ENCODE data around the gene EIF3K.
"Not testable (repeated sequence)": the region's sequence is repeated elsewhere in the genome, so short reads cannot be mapped to it uniquely, and the experiment has no call there.

EIF3K gene

DNA sequence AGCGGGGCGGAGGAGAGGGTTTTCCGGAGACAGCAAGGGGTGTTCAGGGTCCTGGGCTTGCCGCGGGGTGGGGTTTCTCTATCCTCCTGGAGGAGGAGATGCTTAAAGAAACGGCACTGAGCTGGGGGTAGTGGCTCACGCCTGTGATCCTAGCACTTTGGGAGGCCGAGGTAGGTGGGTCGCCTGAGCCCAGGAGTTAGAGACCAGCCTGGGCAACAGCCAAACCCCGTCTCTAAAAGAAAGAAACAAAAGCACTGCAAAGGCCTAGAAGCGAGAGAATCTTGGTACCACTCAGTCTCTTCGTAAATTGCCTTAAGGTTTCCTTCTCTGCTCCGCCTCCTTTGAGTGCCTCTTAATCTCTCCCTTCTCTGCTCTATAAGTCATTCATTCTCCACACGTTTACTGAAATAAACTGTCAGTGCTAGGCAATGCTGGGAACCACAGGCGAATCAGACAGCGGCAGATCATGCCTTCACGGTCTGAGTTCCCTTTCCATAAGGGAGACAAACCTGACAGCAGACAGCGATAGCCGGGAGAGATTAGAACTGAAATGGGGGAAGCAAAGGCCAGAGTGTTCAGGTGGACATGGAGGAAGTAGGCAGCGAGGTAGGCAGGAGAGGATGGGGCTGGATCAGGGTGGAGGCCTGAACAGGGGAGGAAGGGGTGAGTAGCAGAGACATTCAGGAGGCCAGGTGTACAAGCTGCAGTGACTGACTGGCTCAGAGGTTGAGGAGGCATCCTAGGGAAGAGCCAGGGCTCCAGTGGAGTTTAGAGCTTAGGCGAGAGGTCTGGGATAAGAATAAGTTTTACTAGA is 580 bp downstream of the EIF3K start:
- Histone ChIP-seq H3K4me1 (ENCODE audit: insufficient read depth, low read length) (peaks cover 19% of the 10 kb centered on the region), H3K9ac (ENCODE audit: low read length) (peak overlapping the region; percentile 95)

DNA sequence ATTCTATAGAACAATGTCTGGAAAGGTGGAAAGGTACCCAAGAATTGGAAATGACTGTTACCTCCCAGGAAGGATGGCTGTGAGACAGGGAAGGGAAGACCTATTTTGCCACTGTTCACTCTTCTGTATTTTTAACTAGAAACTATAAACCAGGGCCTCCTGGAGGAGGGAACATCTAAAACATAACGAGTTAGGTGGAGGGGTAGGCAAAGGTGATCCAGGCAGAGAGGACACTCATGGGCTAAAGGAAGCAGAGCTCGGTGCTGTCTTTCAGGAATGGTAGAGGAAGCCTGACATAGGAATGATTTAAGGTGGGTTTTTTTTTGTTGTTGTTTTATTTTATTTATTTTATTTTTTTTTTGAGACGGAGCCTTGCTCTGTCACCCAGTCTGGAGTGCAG is 5.8 kb downstream of the EIF3K start:
- H3K27ac ChIP-seq (ENCODE audit: low read depth, low read length), result no peak overlapping the region
- peaks cover 6% of the 10 kb centered on the region for H3K4me1 ChIP-seq (ENCODE audit: insufficient read depth, low read length)
- no peak overlapping the region for H3K9ac ChIP-seq (ENCODE audit: low read length)
- H3K9me3 ChIP-seq (ENCODE audit: low read length), result no peaks in the 10 kb centered on the region
- H3K27me3 ChIP-seq (ENCODE audit: control insufficient read depth in 1 of 2, insufficient read depth in 2 of 2, low read length in 2 of 2), result no peaks in the 10 kb centered on the region
- H3K4me3 ChIP-seq (ENCODE audit: low read depth in 1 of 2, low read length in 2 of 2), result no peak overlapping the region
- peaks cover 69% of the 10 kb centered on the region for H3K36me3 ChIP-seq (ENCODE audit: insufficient read depth, low read length)

More for the DNA sequence above, 580 bp downstream of the EIF3K start:
- Histone ChIP-seq H3K27me3 (ENCODE audit: control insufficient read depth in 1 of 2, insufficient read depth in 2 of 2, low read length in 2 of 2) (no peaks in the 10 kb centered on the region), H3K4me3 (ENCODE audit: low read depth in 1 of 2, low read length in 2 of 2) (peak overlapping the region; percentile 70 to 97), H3K27ac (ENCODE audit: low read depth, low read length) (peak overlapping the region; percentile 76), H3K9me3 (ENCODE audit: low read length) (no peaks in the 10 kb centered on the region), H3K36me3 (ENCODE audit: insufficient read depth, low read length) (peaks cover 32% of the 10 kb centered on the region)

DNA sequence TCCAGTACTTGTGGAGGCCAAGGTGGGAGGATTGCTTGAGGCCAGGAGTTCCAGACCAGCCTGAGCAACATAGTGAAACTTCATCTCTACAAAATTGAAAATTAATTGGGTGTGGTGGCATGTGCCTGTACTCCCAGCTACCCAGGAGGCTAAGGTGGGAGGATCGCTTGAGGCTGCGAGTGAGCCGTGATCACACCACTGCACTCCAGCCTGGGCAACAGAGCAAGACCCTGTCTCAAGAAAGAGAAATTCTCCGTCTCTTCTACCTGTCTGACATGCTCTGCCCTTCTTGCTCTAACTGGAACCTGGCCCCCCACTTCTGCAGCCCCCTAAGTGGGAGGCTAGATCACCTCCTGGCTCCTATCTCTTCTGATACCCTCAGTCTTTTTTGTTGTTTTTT is 7.4 kb downstream of the EIF3K start:
- Histone ChIP-seq H3K9me3 (ENCODE audit: low read length) (no peaks in the 10 kb centered on the region), H3K4me3 (ENCODE audit: low read depth in 1 of 2, low read length in 2 of 2) (no peak overlapping the region), H3K27me3 (ENCODE audit: control insufficient read depth in 1 of 2, insufficient read depth in 2 of 2, low read length in 2 of 2) (no peaks in the 10 kb centered on the region), H3K27ac (ENCODE audit: low read depth, low read length) (no peak overlapping the region), H3K36me3 (ENCODE audit: insufficient read depth, low read length) (peaks cover 65% of the 10 kb centered on the region), H3K9ac (ENCODE audit: low read length) (no peak overlapping the region), H3K4me1 (ENCODE audit: insufficient read depth, low read length) (no peaks in the 10 kb centered on the region)

DNA sequence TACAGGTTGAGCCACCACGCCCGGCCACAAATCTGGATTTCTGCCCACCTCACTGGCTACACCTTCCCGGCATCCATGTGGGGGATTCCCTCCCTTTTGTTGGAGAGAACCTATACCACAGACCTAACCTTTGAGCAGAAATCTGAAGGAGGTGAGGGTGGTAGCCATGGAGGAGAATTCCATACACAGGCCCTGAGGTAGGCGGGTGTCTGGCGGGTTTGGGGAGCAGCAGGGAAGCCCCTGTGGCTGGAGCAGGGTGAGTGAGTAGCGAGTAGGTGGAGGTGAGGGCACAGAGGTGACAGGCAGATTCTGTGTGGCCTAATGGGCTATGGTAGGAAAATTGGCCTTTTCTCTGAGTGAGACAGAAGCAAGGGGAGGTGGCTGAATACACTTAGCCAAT is 10.6 kb downstream of the EIF3K start:
- Histone ChIP-seq H3K27me3 (ENCODE audit: control insufficient read depth in 1 of 2, insufficient read depth in 2 of 2, low read length in 2 of 2) (no peaks in the 10 kb centered on the region), H3K4me1 (ENCODE audit: insufficient read depth, low read length) (no peaks in the 10 kb centered on the region), H3K27ac (ENCODE audit: low read depth, low read length) (no peak overlapping the region), H3K9ac (ENCODE audit: low read length) (no peak overlapping the region), H3K36me3 (ENCODE audit: insufficient read depth, low read length) (peaks cover 63% of the 10 kb centered on the region), H3K4me3 (ENCODE audit: low read depth in 1 of 2, low read length in 2 of 2) (no peak overlapping the region), H3K9me3 (ENCODE audit: low read length) (no peaks in the 10 kb centered on the region)

DNA sequence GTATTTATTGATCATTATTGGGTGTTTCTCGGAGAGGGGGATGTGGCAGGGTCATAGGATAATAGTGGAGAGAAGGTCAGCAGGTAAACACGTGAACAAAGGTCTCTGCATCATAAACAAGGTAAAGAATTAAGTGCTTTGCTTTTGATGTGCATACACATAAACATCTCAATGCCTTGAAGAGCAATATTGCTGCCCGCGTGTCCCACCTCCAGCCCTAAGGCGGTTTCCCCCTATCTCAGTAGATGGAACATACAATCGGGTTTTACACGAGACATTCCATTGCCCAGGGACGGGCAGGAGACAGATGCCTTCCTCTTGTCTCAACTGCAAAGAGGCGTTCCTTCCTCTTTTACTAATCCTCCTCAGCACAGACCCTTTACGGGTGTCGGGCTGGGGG is 12.3 kb downstream of the EIF3K start:
- not testable (repeated sequence) for H3K27ac ChIP-seq (ENCODE audit: low read depth, low read length); H3K4me3 ChIP-seq (ENCODE audit: low read depth in 1 of 2, low read length in 2 of 2); H3K9ac ChIP-seq (ENCODE audit: low read length); H3K9me3 ChIP-seq (ENCODE audit: low read length); H3K4me1 ChIP-seq (ENCODE audit: insufficient read depth, low read length); H3K27me3 ChIP-seq (ENCODE audit: control insufficient read depth in 1 of 2, insufficient read depth in 2 of 2, low read length in 2 of 2)
- H3K36me3 ChIP-seq (ENCODE audit: insufficient read depth, low read length), result peaks cover 67% of the 10 kb centered on the region

DNA sequence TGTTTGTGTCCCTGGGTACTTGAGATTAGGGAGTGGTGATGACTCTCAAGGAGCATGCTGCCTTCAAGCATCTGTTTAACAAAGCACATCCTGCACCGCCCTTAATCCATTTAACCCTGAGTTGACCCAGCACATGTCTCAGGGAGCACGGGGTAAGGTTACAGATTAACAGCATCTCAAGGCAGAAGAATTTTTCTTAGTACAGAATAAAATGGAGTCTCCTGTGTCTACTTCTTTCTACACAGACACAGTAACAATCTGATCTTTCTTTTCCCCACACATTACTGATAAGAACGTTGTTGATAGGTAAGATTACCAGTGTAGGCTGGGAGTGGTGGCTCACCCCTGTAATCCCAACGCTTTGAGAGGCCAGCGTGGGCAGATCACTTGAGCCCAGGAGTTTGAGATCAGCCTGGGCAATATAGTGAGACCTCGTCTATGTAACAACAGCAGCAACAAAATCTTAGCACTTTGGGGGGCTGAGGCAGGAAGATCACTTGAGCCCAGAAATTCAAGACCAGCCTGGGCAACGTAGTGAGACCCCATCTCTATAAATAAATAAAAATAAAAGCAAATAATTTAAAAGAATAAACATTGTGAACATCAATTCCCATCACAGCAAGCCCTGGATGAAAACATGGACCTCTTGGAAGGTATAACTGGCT is 13.0 kb downstream of the EIF3K start:
- H3K9me3 ChIP-seq (ENCODE audit: low read length); H3K27ac ChIP-seq (ENCODE audit: low read depth, low read length); H3K4me1 ChIP-seq (ENCODE audit: insufficient read depth, low read length); H3K4me3 ChIP-seq (ENCODE audit: low read depth in 1 of 2, low read length in 2 of 2); H3K27me3 ChIP-seq (ENCODE audit: control insufficient read depth in 1 of 2, insufficient read depth in 2 of 2, low read length in 2 of 2); H3K9ac ChIP-seq (ENCODE audit: low read length): not testable (repeated sequence)
- H3K36me3 ChIP-seq (ENCODE audit: insufficient read depth, low read length), result peaks cover 67% of the 10 kb centered on the region

DNA sequence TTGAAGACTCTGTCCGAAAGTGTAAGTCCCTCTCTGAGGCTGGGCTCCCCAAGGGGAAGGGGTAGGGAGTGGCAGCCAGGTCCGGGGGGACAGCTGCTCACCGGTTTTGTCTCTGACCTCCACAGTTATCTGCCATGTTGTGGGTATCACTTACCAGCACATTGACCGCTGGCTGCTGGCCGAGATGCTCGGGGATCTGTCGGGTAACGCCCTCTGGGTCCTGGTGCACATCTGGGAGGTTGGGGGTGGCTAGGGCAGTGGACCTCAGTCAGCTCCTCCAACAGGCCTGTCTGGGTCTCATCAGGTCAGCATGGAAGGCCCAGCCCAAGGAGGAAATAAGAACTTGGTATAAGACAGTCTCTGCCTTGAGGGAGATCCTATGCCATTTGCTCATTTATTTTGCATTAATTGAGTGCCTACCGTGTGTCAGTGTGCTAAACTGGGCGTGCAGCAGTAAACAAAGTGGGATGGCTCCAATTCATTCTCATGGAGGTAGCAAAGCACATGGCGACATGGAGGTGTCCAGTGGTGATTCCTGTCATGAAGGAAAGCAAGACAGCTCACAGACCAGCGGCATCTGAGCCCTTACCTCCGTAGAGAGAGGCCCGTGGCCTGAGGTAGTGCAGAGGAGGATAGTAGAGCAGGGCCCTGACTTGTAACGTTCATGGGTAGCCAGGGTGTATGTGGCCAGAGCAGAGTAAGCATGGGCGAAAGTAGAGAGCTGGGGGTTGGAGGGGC is 13.7 kb downstream of the EIF3K start:
- Histone ChIP-seq H3K9me3 (ENCODE audit: low read length) (no peaks in the 10 kb centered on the region), H3K27ac (ENCODE audit: low read depth, low read length) (no peak overlapping the region), H3K4me1 (ENCODE audit: insufficient read depth, low read length) (peaks cover 3% of the 10 kb centered on the region), H3K9ac (ENCODE audit: low read length) (no peak overlapping the region), H3K36me3 (ENCODE audit: insufficient read depth, low read length) (peaks cover 62% of the 10 kb centered on the region), H3K4me3 (ENCODE audit: low read depth in 1 of 2, low read length in 2 of 2) (no peak overlapping the region), H3K27me3 (ENCODE audit: control insufficient read depth in 1 of 2, insufficient read depth in 2 of 2, low read length in 2 of 2) (no peaks in the 10 kb centered on the region)

DNA sequence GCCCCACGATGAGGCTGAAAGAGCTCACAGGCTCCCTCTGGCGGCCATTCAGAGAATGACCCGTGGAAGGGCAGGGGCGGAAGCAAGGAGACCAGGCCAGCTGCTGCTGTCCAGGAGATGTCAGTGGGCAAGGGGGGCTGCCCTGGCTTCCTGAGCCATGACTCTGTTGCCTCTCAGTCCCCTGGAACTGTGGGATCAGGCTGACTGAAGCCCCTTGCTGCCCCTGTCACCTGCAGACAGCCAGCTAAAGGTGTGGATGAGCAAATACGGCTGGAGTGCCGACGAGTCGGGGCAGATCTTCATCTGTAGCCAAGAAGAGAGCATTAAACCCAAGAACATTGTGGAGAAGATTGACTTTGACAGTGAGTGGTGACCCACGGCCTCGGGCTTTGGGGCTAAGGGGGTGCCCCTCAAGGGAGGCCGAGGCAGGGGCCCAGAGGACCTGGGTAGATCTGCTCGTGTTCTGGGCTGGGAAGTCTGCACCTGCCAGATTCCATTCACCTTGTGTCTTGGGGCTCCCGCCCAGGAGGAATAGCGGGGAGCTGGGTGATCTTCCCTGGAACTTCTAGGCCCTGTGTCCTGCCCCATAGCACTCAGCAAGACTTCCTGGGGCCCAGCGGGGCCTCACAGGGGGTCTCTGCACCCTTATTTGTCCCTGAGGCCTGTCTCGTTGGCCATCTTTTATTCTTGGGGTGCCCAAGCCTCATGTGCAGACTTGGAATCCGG is 15.9 kb downstream of the EIF3K start:
- Histone ChIP-seq H3K4me1 (ENCODE audit: insufficient read depth, low read length) (peaks cover 3% of the 10 kb centered on the region), H3K36me3 (ENCODE audit: insufficient read depth, low read length) (peaks cover 52% of the 10 kb centered on the region)

DNA sequence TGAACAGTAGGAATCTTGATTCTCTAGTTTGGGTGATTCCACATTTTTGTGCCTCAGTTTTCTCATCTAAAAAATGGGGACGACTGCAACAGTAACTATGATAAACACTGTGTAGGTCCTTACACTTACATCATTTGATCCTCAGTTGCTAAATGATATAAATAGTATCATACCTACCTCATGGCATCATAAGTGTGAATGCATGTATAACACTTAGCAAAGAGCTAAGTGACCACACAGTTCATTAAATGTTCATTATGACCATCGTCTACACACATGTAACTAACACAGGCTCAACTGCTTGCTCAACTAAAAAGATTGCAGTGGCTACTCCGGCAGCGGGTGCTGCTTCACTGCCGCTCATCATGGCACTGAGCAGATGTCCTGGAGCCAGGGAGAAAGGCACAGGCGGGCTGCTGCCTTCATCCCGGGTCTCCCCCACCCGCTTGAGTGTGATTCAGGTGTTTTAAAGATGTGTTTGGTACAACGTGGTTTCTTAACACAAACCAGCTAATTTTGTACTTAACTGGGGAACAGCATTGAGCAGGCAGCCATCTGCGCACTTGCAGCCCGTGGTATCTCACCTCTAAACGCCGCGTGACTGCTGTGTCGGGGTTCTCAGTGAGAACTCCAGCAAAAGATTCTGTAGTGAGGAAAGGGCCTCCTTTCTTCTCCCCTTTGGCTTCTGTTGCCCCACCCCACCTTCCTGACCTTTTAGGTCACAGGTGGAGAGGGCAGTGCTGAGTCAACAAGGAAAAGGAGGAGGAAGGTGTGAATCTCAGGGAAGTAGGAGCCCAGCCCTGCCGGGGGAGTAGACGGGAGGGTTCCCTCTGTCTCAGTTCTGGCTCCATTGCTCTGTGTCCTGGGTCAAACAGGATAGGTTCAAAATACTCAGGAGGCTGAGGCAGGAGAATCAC is 16.8 kb downstream of the EIF3K start:
- Histone ChIP-seq H3K4me3 (ENCODE audit: low read depth in 1 of 2, low read length in 2 of 2) (no peak overlapping the region), H3K27ac (ENCODE audit: low read depth, low read length) (no peak overlapping the region), H3K27me3 (ENCODE audit: control insufficient read depth in 1 of 2, insufficient read depth in 2 of 2, low read length in 2 of 2) (no peaks in the 10 kb centered on the region), H3K9ac (ENCODE audit: low read length) (no peak overlapping the region), H3K36me3 (ENCODE audit: insufficient read depth, low read length) (peaks cover 48% of the 10 kb centered on the region), H3K9me3 (ENCODE audit: low read length) (no peaks in the 10 kb centered on the region), H3K4me1 (ENCODE audit: insufficient read depth, low read length) (peaks cover 3% of the 10 kb centered on the region)

More for the DNA sequence above, 15.9 kb downstream of the EIF3K start:
- H3K27ac ChIP-seq (ENCODE audit: low read depth, low read length), result no peak overlapping the region
- no peaks in the 10 kb centered on the region for H3K9me3 ChIP-seq (ENCODE audit: low read length)
- no peak overlapping the region for H3K9ac ChIP-seq (ENCODE audit: low read length)
- H3K4me3 ChIP-seq (ENCODE audit: low read depth in 1 of 2, low read length in 2 of 2), result no peak overlapping the region
- H3K27me3 ChIP-seq (ENCODE audit: control insufficient read depth in 1 of 2, insufficient read depth in 2 of 2, low read length in 2 of 2), result no peaks in the 10 kb centered on the region

DNA sequence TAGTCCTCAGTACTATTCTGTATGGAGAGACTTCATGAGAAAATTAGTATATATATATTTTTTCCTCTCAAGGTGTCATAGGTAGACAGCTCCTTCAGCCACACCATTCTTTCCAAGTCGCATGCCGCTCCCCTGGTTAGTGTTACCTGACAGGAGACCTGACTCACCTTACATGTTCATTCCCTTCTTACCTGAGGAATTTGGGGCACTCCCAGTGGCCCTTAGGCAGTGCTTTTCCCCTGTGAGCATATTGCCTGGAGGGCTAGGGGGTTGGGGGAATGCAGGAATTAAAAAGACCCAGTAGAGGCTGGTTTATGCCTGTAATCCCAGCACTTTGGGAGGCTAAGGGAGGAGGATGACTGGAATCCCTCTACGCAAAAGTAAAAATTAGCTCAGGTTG is 19.5 kb downstream of the EIF3K start:
- Histone ChIP-seq H3K36me3 (ENCODE audit: insufficient read depth, low read length) (peaks cover 28% of the 10 kb centered on the region), H3K9ac (ENCODE audit: low read length) (no peak overlapping the region), H3K27me3 (ENCODE audit: control insufficient read depth in 1 of 2, insufficient read depth in 2 of 2, low read length in 2 of 2) (no peaks in the 10 kb centered on the region), H3K27ac (ENCODE audit: low read depth, low read length) (no peak overlapping the region), H3K4me3 (ENCODE audit: low read depth in 1 of 2, low read length in 2 of 2) (no peak overlapping the region), H3K4me1 (ENCODE audit: insufficient read depth, low read length) (peaks cover 3% of the 10 kb centered on the region), H3K9me3 (ENCODE audit: low read length) (no peaks in the 10 kb centered on the region)
